ENCODE results near the gene SPOCK2.

SPOCK2 gene

DNA sequence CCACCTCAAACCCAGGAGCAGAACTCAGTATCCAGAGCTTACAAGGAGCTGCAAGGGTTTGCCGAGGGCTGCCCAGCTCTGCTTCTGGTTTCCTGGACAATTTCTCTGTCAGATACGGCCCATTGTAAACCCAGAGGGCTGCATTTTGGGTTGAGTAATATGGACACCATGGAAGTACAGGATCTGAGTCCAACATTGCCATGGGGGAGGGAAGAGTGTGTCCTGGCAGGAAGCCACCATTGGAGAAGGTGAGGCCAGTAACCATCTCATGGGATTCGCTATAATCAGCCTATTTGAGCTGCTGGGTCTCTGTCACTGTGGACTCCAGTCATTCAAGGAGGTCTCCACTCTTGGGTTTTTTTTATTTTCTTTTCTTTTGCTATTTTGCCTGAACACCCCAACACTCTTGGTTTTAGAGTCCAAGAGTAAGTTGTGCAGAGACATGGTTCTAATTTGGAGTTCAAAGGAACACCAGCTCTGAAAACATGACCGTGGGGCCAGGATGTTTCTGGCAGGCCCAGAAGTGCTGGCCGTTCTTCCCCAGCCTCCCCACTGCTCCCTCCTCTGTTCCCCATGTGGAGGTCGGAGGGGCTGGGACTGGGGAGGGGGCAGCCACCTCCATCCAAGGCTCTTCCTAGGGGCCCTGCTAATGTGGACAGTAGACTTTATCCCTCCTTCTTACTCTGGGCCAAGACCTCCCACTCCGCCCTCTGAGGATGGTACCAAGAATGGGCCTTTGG is 77.9 kb downstream of the SPOCK2 start:
- no peaks in the 10 kb centered on the region; the same call in 1 of the 2 replicates for H3K36me3 ChIP-seq
- H3K4me3 ChIP-seq (ENCODE audit: low read depth, low read length): no peak overlapping the region
- TF ChIP-seq, protein P1, sequence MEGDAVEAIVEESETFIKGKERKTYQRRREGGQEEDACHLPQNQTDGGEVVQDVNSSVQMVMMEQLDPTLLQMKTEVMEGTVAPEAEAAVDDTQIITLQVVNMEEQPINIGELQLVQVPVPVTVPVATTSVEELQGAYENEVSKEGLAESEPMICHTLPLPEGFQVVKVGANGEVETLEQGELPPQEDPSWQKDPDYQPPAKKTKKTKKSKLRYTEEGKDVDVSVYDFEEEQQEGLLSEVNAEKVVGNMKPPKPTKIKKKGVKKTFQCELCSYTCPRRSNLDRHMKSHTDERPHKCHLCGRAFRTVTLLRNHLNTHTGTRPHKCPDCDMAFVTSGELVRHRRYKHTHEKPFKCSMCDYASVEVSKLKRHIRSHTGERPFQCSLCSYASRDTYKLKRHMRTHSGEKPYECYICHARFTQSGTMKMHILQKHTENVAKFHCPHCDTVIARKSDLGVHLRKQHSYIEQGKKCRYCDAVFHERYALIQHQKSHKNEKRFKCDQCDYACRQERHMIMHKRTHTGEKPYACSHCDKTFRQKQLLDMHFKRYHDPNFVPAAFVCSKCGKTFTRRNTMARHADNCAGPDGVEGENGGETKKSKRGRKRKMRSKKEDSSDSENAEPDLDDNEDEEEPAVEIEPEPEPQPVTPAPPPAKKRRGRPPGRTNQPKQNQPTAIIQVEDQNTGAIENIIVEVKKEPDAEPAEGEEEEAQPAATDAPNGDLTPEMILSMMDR (IDR thresholded peaks at IDR 0.05; ENCODE audit: low read depth, low read length): no peak
- no peak for DNase-seq
- H3K27me3 ChIP-seq (ENCODE audit: insufficient read depth, low read depth, severe bottlenecking): no peaks in the 10 kb centered on the region
- H3K9me3 ChIP-seq (ENCODE audit: severe bottlenecking): no peaks in the 10 kb centered on the region
- no peak overlapping the region; the same call in 1 of the 2 replicates for H3K27ac ChIP-seq

DNA sequence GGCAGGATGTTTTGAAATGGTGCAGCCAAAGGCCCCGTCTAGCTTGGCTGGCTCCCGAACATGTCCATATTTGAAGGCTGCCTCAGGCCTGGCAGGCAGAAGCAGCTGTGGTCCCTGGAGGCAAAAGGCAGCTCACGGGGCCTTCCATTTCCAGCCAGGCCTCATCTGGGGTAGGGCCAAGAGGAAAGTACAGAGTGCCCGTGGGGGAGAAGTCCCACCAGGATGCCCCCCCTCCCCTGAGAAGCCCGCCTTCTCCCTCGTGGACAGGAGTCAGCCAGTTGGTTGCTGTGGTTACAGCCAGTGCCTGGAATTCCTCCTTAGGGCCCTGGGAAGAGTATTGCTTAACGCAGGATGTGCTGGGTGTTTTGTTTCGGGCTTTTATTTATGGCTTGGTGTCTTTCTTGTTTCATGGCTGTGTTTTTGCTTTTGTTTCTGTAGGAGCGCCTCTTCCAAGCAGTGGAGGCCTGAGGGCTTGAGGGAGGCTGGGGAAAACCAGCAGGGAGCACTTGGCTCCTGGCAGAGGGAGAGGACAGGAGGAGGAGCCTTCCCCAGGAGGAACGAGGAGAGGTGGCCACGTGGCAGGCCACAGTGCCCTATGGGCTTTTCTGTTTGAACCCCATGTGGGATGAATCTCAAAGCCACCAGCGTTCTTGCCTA is 78.8 kb downstream of the SPOCK2 start:
- H3K4me3 ChIP-seq (ENCODE audit: low read depth, low read length): no peak overlapping the region
- no peak for DNase-seq
- no peaks in the 10 kb centered on the region for H3K27me3 ChIP-seq (ENCODE audit: insufficient read depth, low read depth, severe bottlenecking)
- H3K9me3 ChIP-seq (ENCODE audit: severe bottlenecking): no peaks in the 10 kb centered on the region
- H3K27ac ChIP-seq: no peak overlapping the region
- TF ChIP-seq, protein P1 (IDR thresholded peaks at IDR 0.05; ENCODE audit: low read depth, low read length): no peak
- no peaks in the 10 kb centered on the region; the same call in 1 of the 2 replicates for H3K36me3 ChIP-seq

DNA sequence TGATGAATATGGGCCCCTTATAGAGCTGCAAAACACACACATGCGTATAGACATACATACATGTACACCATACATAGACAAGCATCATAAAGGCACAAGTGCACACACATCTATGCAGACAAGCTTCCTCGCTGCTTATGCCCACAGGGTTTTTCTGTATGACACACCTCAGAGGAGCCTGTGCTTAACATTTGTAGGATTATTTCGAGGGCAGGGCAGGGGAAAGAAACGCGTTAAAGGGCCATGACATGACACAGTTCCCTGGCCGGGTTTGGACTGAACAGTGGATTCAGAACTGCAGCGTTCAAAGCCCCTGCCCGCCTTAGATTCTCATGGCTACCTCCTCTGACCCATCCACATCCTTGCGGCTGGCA is 79.3 kb downstream of the SPOCK2 start:
- no peak overlapping the region for H3K27ac ChIP-seq
- TF ChIP-seq, protein P1 (IDR thresholded peaks at IDR 0.05; ENCODE audit: low read depth, low read length): no peak
- no peaks in the 10 kb centered on the region; the same call in 1 of the 2 replicates for H3K36me3 ChIP-seq
- H3K9me3 ChIP-seq (ENCODE audit: severe bottlenecking): no peaks in the 10 kb centered on the region
- H3K27me3 ChIP-seq (ENCODE audit: insufficient read depth, low read depth, severe bottlenecking): no peaks in the 10 kb centered on the region
- no peak overlapping the region for H3K4me3 ChIP-seq (ENCODE audit: low read depth, low read length)
- DNase-seq: no peak

All from WERI-Rb-1 (cell line).